Loucy (cell line): ENCODE measurements around the gene CDX2.

Source experiments
- CTCF ChIP-seq: fragments of 200-600 bp; sonication (generic); conservative IDR thresholded peaks from 2 replicates; pipeline ENCODE4 v1.5.1; 2014; ENCODE audit warnings: mild to moderate bottlenecking, antibody characterized with exemption, low read length
- EZH2phosphoT487 ChIP-seq: fragments of 200-600 bp; IDR thresholded peaks from 2 replicates; pipeline ENCODE4 v1.6.1; 2018; ENCODE audit warnings: antibody characterized with exemption, mild to moderate bottlenecking, moderate library complexity, borderline replicate concordance

- TF ChIP-seq CTCF (no peak), EZH2phosphoT487 (no peak)
Measured at GRCh38 chr13:27913160-27913559, 56.0 kb downstream of the CDX2 start.
